Measurements from ENCODE around the gene TNIK.

- TF ChIP-seq POLR2AphosphoS5 (IDR thresholded peaks at IDR 0.05; ENCODE audit: low read depth, low read length) (no peak), POLR2A (IDR thresholded peaks at IDR 0.05; ENCODE audit: low read depth, low read length) (no peak)
These were observed 50.0 kb downstream of the TNIK start for GRCh38 chr3:171410186-171410585.

Measured in GM12892 (cell line).